KMS-11 (cell line): ENCODE results near the gene PRIMA1.

Experiments used
- H2AFZ ChIP-seq: fragments of 200-600 bp; sonication (generic); 2 replicates; pipeline ENCODE4 v1.6.1; 2016; ENCODE audit warnings: antibody characterized with exemption, mixed run types, low read depth
- H3K27ac ChIP-seq: fragments of 200-600 bp; sonication (generic); 2 replicates; pipeline ENCODE4 v1.6.1; 2016; ENCODE audit warnings: mild to moderate bottlenecking, mixed run types
- H3K27me3 ChIP-seq: fragments of 200-600 bp; sonication (generic); 2 replicates; pipeline ENCODE4 v1.6.1; 2017; ENCODE audit warnings: mild to moderate bottlenecking, low read depth, mixed run types, moderate library complexity; ENCODE audit not compliant: insufficient read depth
- H3K36me3 ChIP-seq: fragments of 200-600 bp; sonication (generic); 2 replicates; pipeline ENCODE4 v1.6.1; 2017; ENCODE audit warnings: mild to moderate bottlenecking, mixed run types; ENCODE audit not compliant: insufficient read depth
- H3K4me1 ChIP-seq: fragments of 200-600 bp; sonication (generic); 2 replicates; pipeline ENCODE4 v1.6.1; 2016; ENCODE audit warnings: mild to moderate bottlenecking, low read depth, mixed run types; ENCODE audit not compliant: poor library complexity, severe bottlenecking
- H3K4me2 ChIP-seq: fragments of 200-600 bp; sonication (generic); 2 replicates; pipeline ENCODE4 v1.7.0; 2016; ENCODE audit warnings: mild to moderate bottlenecking, mixed run types
- H3K4me3 ChIP-seq: fragments of 200-600 bp; sonication (generic); IDR thresholded peaks from 2 replicates; pipeline ENCODE4 v1.6.1; 2017; ENCODE audit warnings: low read depth, low read length, mixed read lengths; ENCODE audit not compliant: insufficient read depth
- H3K79me2 ChIP-seq: fragments of 200-600 bp; sonication (generic); 2 replicates; pipeline ENCODE4 v1.6.1; 2016; ENCODE audit warnings: low read depth, mixed run types; ENCODE audit not compliant: insufficient read depth
- H3K9ac ChIP-seq: fragments of 200-600 bp; sonication (generic); 2 replicates; pipeline ENCODE4 v1.6.1; 2016; ENCODE audit warnings: mild to moderate bottlenecking, mixed run types
- H4K20me1 ChIP-seq: fragments of 200-600 bp; sonication (generic); 2 replicates; pipeline ENCODE4 v1.6.1; 2016; ENCODE audit warnings: mild to moderate bottlenecking, mixed run types; ENCODE audit not compliant: insufficient read depth
- TF ChIP-seq, protein P1 (sequence below): fragments of 200-600 bp; sonication (generic); conservative IDR thresholded peaks from 2 replicates; pipeline ENCODE4 v1.6.1; 2017; ENCODE audit warnings: low read depth, mild to moderate bottlenecking, antibody characterized with exemption, low read length, moderate library complexity, mixed read lengths

The PRIMA1 gene

DNA sequence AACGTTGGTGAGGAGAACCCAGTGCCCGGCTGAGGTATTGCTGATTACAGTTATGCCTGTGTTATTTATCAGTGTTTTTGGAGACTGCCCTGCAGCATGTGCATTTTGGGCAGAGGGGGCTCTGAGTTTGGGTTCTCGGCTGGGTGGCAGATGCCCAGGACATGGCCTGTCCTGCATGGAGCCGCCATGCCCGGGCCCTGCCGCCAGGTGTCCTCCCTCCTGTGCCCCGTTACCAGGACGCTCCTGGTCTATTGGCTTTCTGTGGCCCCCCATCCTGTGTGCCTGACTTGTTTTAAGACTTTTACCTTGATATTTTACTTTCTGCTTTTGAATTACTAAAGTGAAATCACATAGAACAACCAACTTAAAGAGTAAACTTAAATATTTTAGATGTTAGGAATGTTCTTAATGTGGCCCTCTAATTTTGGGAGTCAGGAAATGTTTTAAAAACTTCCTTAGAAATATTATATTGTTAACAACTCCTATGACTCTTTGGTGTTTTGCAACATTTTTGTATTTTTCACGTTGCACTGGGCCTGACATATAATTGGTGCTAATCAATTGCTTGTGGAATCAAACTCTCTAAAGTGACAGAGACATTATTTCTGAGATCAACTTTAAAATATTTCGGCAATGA is 51.8 kb downstream of the PRIMA1 start:
- H3K36me3 ChIP-seq = no peaks in the 10 kb centered on the region
- H3K9ac ChIP-seq = no peak overlapping the region
- H3K4me2 ChIP-seq = no peak overlapping the region
- H3K27me3 ChIP-seq = no peaks in the 10 kb centered on the region
- no peaks in the 10 kb centered on the region for H3K79me2 ChIP-seq
- no peak overlapping the region for H2AFZ ChIP-seq
- no peak overlapping the region for H3K27ac ChIP-seq
- no peaks in the 10 kb centered on the region for H3K4me1 ChIP-seq
- no peaks in the 10 kb centered on the region for H4K20me1 ChIP-seq
- TF ChIP-seq, protein P1, sequence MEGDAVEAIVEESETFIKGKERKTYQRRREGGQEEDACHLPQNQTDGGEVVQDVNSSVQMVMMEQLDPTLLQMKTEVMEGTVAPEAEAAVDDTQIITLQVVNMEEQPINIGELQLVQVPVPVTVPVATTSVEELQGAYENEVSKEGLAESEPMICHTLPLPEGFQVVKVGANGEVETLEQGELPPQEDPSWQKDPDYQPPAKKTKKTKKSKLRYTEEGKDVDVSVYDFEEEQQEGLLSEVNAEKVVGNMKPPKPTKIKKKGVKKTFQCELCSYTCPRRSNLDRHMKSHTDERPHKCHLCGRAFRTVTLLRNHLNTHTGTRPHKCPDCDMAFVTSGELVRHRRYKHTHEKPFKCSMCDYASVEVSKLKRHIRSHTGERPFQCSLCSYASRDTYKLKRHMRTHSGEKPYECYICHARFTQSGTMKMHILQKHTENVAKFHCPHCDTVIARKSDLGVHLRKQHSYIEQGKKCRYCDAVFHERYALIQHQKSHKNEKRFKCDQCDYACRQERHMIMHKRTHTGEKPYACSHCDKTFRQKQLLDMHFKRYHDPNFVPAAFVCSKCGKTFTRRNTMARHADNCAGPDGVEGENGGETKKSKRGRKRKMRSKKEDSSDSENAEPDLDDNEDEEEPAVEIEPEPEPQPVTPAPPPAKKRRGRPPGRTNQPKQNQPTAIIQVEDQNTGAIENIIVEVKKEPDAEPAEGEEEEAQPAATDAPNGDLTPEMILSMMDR = no peak
- H3K4me3 ChIP-seq = no peak overlapping the region

DNA sequence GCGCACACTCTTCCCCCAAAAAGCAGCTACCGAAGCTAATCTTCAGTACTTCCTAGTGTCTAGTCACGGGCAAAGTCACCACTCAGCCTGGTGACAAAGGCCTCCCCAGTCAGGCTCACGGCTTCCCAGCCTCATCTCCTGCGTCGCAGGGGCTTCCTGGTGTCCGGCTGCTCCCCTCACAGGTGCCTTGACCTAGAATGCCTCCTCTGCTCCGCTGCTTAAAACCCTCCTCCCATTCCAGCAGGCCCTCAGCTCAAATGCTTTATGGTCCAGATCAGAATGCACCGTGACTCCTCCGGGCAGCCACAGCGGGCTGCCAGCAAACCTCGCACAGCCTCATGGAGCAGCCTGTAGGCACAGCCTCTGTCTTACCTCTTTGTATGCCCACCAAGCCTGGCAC is 53.1 kb downstream of the PRIMA1 start:
- TF ChIP-seq, protein P1 = no peak
- H2AFZ ChIP-seq = no peak overlapping the region
- no peaks in the 10 kb centered on the region for H4K20me1 ChIP-seq
- H3K79me2 ChIP-seq = no peaks in the 10 kb centered on the region
- H3K4me1 ChIP-seq = no peaks in the 10 kb centered on the region
- H3K27ac ChIP-seq = no peak overlapping the region
- H3K4me2 ChIP-seq = no peak overlapping the region
- no peaks in the 10 kb centered on the region for H3K36me3 ChIP-seq
- no peak overlapping the region for H3K9ac ChIP-seq
- H3K4me3 ChIP-seq = no peak overlapping the region
- H3K27me3 ChIP-seq = no peaks in the 10 kb centered on the region

DNA sequence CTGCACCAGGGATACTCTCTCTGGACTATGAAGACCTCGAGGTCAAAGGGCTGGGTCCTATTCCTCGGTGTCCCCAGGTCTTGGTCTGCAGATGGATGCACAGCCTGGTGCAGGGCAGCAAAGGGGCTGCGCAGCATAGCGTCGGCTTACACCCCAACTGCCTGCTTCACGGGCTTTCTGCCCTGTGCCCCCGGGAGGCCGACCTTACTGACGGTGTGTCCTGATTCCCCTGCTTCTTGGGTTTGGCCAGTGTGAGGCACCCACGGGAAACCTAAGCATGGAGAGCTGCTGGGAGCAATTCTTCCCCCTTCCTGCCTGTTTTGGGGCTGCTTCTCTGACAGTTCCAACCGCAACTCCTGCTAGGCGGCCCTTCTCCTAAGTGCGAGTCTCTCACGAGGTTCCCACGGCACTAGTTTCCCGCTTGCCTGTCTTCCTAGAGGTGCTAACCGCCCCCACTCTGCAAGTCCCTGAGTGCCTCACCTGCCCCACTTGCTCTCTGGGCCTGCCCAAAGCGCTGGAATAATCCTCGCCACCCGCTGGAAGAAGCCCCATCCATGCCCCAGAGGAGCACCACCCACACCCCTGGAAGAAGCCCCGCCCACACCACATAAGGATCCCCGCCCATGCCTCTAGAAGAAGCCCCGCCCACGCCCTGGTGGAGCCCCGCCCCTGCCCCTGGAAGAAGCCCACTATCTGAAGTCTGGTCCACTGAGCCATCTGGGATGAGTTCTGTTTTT is 54.0 kb downstream of the PRIMA1 start:
- no peaks in the 10 kb centered on the region for H3K4me1 ChIP-seq
- no peak overlapping the region for H2AFZ ChIP-seq
- no peaks in the 10 kb centered on the region for H3K27me3 ChIP-seq
- no peak overlapping the region for H3K27ac ChIP-seq
- TF ChIP-seq, protein P1 = no peak
- H4K20me1 ChIP-seq = no peaks in the 10 kb centered on the region
- no peaks in the 10 kb centered on the region for H3K79me2 ChIP-seq
- no peak overlapping the region for H3K4me3 ChIP-seq
- no peaks in the 10 kb centered on the region for H3K36me3 ChIP-seq
- no peak overlapping the region for H3K4me2 ChIP-seq
- no peak overlapping the region for H3K9ac ChIP-seq

DNA sequence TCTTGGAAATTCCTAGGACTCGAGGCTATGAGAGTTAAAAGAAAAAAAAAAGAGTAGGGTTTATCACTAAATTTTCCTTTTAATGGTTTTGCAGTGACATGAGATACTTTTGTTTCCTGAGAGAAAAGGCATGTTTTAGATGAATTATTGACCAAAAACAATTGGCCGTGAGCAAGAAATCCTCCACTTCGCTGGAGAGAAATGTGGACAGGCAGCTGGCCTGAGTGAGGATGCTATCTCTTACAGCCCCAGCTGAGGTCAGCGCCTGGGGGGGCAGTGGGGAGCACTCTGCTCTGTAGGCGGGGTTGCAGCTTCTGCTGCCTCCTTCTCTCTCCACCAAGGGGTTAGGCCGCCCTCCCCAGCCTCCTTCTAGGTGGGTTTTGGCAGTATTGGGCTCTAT is 54.7 kb downstream of the PRIMA1 start:
- Histone ChIP-seq H3K4me2 (no peak overlapping the region), H2AFZ (no peak overlapping the region), H3K4me1 (no peaks in the 10 kb centered on the region), H3K36me3 (no peaks in the 10 kb centered on the region), H3K9ac (no peak overlapping the region), H3K4me3 (no peak overlapping the region), H3K79me2 (no peaks in the 10 kb centered on the region), H3K27me3 (no peaks in the 10 kb centered on the region), H4K20me1 (no peaks in the 10 kb centered on the region), H3K27ac (no peak overlapping the region)
- TF ChIP-seq, protein P1 = no peak
